Heart right ventricle (tissue), 16 donors: ENCODE results near the gene NAT9. TPM values are rescaled to one million over a fixed set of nuclear protein-coding genes. Genes with fewer than 3 reads are reported as not detected.
A peak's percentile ranks its signal among the peaks of the same experiment; 100 is the strongest.

Source experiments
- ATAC-seq, 8 donors: fragments of 200-7000 bp; cut with Tn5 transposase; one replicate each; pipeline ENCODE4 v1.9.1; 2020; ENCODE audit warnings: mild to moderate bottlenecking in 8 of 8, moderate library complexity in 8 of 8, moderate number of reproducible peaks in 1 of 8
- DNase-seq, 2 donors: peaks; one replicate each; pipeline ENCODE4 v3.0.0-alpha.2; 2020
- H3K27ac ChIP-seq, 10 donors: fragments of 200-600 bp; sonication (generic) in 2 of 10; one replicate each; pipeline versions ENCODE4 v1.5.0 to v1.8.0; 2020 to 2022; ENCODE audit warnings: mild to moderate bottlenecking in 3 of 10
- H3K27me3 ChIP-seq, 7 donors: fragments of 200-600 bp; one replicate each; pipeline ENCODE4 v1.8.0; 2021 to 2022; ENCODE audit warnings: mild to moderate bottlenecking in 2 of 7
- H3K36me3 ChIP-seq, 9 donors: fragments of 200-600 bp; sonication (generic) in 1 of 9; one replicate each; pipeline versions ENCODE4 v1.5.0 to v1.8.0; 2020 to 2022; ENCODE audit warnings: mild to moderate bottlenecking in 2 of 9
- H3K4me1 ChIP-seq, 9 donors: fragments of 200-600 bp; sonication (generic) in 1 of 9; one replicate each; pipeline versions ENCODE4 v1.5.0 to v1.8.0; 2020 to 2022; ENCODE audit warnings: mild to moderate bottlenecking in 4 of 9
- H3K4me3 ChIP-seq, 10 donors: fragments of 200-600 bp; sonication (generic) in 2 of 10; one replicate each; pipeline versions ENCODE4 v1.5.0 to v1.8.0; 2020 to 2022; ENCODE audit warnings: mild to moderate bottlenecking in 7 of 10, moderate library complexity in 2 of 10
- H3K9me3 ChIP-seq, 11 donors: fragments of 200-600 bp in 10 of 11; sonication (generic) in 2 of 11; one replicate each; pipeline versions ENCODE4 v1.5.0 to v1.8.0; 2013 to 2022; ENCODE audit warnings: mild to moderate bottlenecking in 2 of 11, control low read depth in 1 of 11, moderate library complexity in 1 of 11
- CTCF ChIP-seq, 9 donors: fragments of 200-600 bp; sonication (generic) in 2 of 9; IDR thresholded peaks; one replicate each; pipeline versions ENCODE4 v1.5.0 to v1.8.0; 2021 to 2022; ENCODE audit warnings: antibody characterized with exemption in 9 of 9, mild to moderate bottlenecking in 5 of 9, moderate library complexity in 1 of 9
- WGBS, 2 donors: extraction: QIAGEN DNeasy Blood & Tissue Kit; methylation state at CpG; one replicate each; pipeline ENCODE4 v1.1.7; 2013; ENCODE audit warnings: inconsistent platforms in 1 of 2; 5-methylcytosine and 5-hydroxymethylcytosine counted together
- intact Hi-C, 10 donors: fragments of 100-400 bp; cut with DNase I; formaldehyde crosslinking; loops; one replicate each; pipeline versions ENCODE4 v1.11.1 to v1.14.2; 2022
- polyA plus RNA-seq, 2 donors: library from polyadenylated mRNA; stranded (reverse); fragments of 200-250 nt; gene quantifications; one replicate each; pipeline ENCODE4 v1.2.3, GENCODE V29; 2013
- total RNA-seq, 10 donors: library from RNA; stranded (reverse); fragmentation: NEBNext Ultra II Directional in 3 of 10; extraction: Animal tissue kit (Norgen Biotek cat#: 25700) in 3 of 10; gene quantifications; one replicate each; pipeline versions ENCODE4 v1.2.1 to v1.2.4, GENCODE V29; 2021 to 2023
- donor health status: Arrhythmogenic right ventricular cardiomyopathy.
- donor health status: ischemic (EF 13 %, LVEDD 7.1; RV severe dilation, severe dysfunction).
- donor health status: healthy with polysubstance abuse.
- donor health status: DM: no; HTN: yes; CAD: no.
- donor health status: DM: no; HTN: no; CAD: no.
- donor health status: ischemic (EF 25% LVEDD 6.9; RV normal size, moderate dysfunction).
- donor health status: ischemic (EF 25% LVEDD 5.7; RV mildly dilated, moderate dysfunction).
- donor health status: healthy.
- donor health status: DM: yes; HTN: yes; CAD: no.
- donor health status: Ischemic cardiomyopathy.
- donor health status: ischemic (EF 35%, LVEDD 5.7; RV mildly dilated, moderate dysfunction).
- donor health status: nonischemic (EF 11% LVEDD 7.7; RV severe dilation, severe dysfunction).
- donor health status: DM: yes; HTN: yes; CAD: no.
- donor health status: PGD.
- donor health status: ischemic (EF 29% LVEDD 5.4; RV normal size, mild dysfunction).
- donor health status: nonischemic (EF 23%, LVEDD 6.1; RV moderate dilation, normal function).

The NAT9 gene
- total and polyA plus RNA-seq, 12 donors: 10.6 to 42.9 (median 17.1) TPM

DNA sequence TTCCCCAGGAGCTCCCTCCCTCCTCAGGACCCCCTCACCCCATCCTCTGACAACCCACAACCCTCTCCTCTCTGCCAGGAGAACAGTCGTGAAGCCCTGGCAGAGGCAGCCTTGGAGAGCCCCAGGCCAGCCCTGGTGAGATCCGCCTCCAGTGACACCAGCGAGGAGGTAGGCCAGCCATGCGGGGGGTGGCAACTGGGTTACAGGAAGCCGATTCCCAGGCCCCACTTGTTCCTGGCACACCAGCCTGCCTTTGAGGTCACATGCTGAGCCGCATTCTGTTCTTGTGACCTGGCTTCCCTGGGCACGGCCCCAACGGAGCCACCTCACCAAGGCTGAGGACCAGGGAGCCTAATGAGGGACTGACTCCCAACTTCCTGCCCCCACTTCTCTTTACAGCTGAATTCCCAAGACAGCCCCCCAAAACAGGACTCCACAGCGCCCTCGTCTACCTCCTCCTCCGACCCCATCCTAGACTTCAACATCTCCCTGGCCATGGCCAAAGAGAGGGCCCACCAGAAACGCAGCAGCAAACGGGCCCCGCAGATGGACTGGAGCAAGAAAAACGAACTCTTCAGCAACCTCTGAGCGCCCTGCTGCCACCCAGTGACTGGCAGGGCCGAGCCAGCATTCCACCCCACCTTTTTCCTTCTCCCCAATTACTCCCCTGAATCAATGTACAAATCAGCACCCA lies 7.9 kb downstream of the NAT9 start:
- intact Hi-C loops: loop anchor here in 1 of 10 donors (2.0 kb wide), 1 partner anchor 23 kb away; no protein-coding TSS in a partner anchor
- TF ChIP-seq CTCF (IDR thresholded peaks at IDR 0.05): no peak
- DNase-seq: peak; percentile 68 to 78
- peak; percentile 43 to 85 (median 78) for ATAC-seq
- Histone ChIP-seq H3K9me3 (no peaks in the 10 kb centered on the region), H3K36me3 (peaks cover 0 to 75% (median 19%) of the 10 kb centered on the region in 9 donors), H3K27ac (peak overlapping the region; percentile 22 to 81 (median 70)), H3K27me3 (no peaks in the 10 kb centered on the region), H3K4me3 (no peak overlapping the region), H3K4me1 (peaks cover 8 to 51% (median 26%) of the 10 kb centered on the region in 9 donors)
- WGBS, 2 donors: 54 to 61% methylated on average over 17 of the region's 17 CpGs

GRCh38 chr17:74767111-74767516 lies 9.0 kb downstream of the NAT9 start:
- Histone ChIP-seq H3K27me3 (no peaks in the 10 kb centered on the region), H3K4me1 (peaks cover 8 to 61% (median 26%) of the 10 kb centered on the region in 9 donors), H3K4me3 (no peak overlapping the region), H3K27ac (peak overlapping the region in 6 of 10 donors; percentile 63 to 81 (median 70)), H3K9me3 (no peaks in the 10 kb centered on the region), H3K36me3 (peaks cover 0 to 64% (median 8%) of the 10 kb centered on the region in 9 donors)
- intact Hi-C loops: no loop called here
- ATAC-seq (peak in 1 of 8 donors; percentile 8), DNase-seq (no peak)
- WGBS, 2 donors: 76 to 84% methylated on average over 10 of the region's 10 CpGs
- no peak for TF ChIP-seq CTCF (IDR thresholded peaks at IDR 0.05)

DNA sequence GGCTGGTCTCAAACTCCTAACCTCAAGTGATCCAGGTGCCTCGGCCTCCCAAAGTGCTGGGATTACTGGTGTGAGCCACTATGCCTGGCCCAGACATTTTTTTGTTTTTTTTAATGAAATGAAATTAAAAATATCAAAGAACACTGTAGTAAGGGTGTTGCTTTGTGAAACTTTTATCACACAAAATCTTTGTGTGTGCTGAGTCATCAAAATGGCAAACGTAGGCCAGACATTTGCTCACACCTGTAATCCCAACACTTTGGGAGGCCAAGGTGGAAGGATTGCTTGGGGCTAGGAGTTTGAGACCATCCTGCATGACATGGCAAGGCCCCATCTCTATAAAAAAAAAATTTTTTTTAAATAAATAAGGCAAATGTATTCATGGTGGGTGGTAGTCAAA lies 9.7 kb downstream of the NAT9 start:
- ATAC-seq (no peak), DNase-seq (no peak)
- peaks cover 8 to 68% (median 28%) of the 10 kb centered on the region in 9 donors for H3K4me1 ChIP-seq
- no peaks in the 10 kb centered on the region for H3K27me3 ChIP-seq
- no peak for TF ChIP-seq CTCF (IDR thresholded peaks at IDR 0.05)
- intact Hi-C loops: no loop called here
- no peak overlapping the region for H3K27ac ChIP-seq
- 91 to 98% methylated on average over 2 of the region's 2 CpGs for WGBS, 2 donors
- no peak overlapping the region for H3K4me3 ChIP-seq
- no peaks in the 10 kb centered on the region for H3K9me3 ChIP-seq
- H3K36me3 ChIP-seq: peaks cover 0 to 57% (median 3%) of the 10 kb centered on the region in 9 donors

DNA sequence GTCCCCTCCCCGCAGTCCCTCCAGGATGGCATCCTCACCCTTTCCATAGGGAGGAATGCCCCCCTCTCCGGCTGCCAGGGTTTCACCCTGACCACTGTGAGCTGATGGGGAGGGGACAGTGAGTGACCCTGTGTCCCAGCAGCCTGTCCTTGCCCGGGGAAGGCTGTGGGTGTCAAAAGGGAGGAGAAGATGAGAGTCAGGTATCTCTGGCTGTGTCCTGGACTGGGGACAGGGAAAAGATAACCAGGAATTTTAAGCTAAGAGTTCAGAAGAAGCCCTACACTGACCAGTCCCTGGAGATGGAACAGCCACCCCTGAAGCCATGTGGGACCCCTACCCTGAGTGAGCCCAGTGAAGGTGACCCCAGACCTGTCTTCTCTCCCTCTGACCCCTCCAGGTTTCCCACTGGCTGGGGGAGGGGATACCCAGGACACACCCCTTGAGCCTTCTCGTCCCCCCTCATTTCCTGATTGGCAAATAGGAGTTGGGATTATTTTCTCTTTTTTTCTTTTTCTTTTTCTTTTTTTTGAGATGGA lies 11.3 kb downstream of the NAT9 start:
- TF ChIP-seq CTCF (IDR thresholded peaks at IDR 0.05): no peak
- no peak for DNase-seq
- intact Hi-C loops: no loop called here
- H3K36me3 ChIP-seq: peaks cover 0 to 41% (median 1%) of the 10 kb centered on the region in 9 donors
- H3K4me1 ChIP-seq: peaks cover 22 to 76% (median 44%) of the 10 kb centered on the region in 9 donors
- no peak overlapping the region for H3K4me3 ChIP-seq
- no peaks in the 10 kb centered on the region for H3K27me3 ChIP-seq
- 87% methylated on average over 4 of the region's 4 CpGs for WGBS, 2 donors
- H3K27ac ChIP-seq: no peak overlapping the region
- no peak for ATAC-seq
- H3K9me3 ChIP-seq: no peaks in the 10 kb centered on the region
